ENCODE results near the gene CITED1. TPM values are rescaled to one million over a fixed set of nuclear protein-coding genes. Genes with fewer than 3 reads are reported as not detected.

Gene CITED1
- total RNA-seq, 6 experiments from 2014 or later = 0.27 to 0.55 TPM; not detected in 4

DNA sequence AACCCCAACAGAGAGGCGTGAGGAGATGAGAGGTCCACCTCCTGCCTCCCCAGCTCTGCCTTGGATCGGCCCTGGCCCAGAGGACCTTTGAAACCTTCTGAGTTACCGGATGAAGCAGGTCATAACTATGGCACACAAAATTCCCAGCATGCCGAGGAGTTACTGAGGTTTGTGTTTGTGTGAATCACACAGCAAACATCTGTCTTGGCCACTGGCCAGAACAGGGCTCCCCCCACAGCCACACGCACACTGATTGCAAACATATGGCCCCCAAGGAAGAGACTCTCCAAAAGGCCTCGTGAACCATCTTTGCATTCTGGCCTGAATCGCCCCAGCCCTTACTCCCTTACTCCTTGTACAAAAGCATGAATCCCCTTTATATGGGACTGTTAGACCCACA is 47.5 kb downstream of the CITED1 start:
- Mint-ChIP-seq H3K27me3 (ENCODE audit: insufficient read depth) (no peaks in the 10 kb centered on the region; the same call in none of the 2 replicates), H3K4me3 (peak overlapping the region; percentile 61), H3K4me1 (ENCODE audit: low read depth) (peaks cover 30% of the 10 kb centered on the region), H3K27ac (peak overlapping the region; percentile 92), H3K36me3 (ENCODE audit: low read depth) (peaks cover 5% of the 10 kb centered on the region), H3K9me3 (no peaks in the 10 kb centered on the region)
- DNase-seq = peak; percentile 77
- TF ChIP-seq, protein P1, sequence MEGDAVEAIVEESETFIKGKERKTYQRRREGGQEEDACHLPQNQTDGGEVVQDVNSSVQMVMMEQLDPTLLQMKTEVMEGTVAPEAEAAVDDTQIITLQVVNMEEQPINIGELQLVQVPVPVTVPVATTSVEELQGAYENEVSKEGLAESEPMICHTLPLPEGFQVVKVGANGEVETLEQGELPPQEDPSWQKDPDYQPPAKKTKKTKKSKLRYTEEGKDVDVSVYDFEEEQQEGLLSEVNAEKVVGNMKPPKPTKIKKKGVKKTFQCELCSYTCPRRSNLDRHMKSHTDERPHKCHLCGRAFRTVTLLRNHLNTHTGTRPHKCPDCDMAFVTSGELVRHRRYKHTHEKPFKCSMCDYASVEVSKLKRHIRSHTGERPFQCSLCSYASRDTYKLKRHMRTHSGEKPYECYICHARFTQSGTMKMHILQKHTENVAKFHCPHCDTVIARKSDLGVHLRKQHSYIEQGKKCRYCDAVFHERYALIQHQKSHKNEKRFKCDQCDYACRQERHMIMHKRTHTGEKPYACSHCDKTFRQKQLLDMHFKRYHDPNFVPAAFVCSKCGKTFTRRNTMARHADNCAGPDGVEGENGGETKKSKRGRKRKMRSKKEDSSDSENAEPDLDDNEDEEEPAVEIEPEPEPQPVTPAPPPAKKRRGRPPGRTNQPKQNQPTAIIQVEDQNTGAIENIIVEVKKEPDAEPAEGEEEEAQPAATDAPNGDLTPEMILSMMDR (IDR thresholded peaks at IDR 0.05) = no peak

DNA sequence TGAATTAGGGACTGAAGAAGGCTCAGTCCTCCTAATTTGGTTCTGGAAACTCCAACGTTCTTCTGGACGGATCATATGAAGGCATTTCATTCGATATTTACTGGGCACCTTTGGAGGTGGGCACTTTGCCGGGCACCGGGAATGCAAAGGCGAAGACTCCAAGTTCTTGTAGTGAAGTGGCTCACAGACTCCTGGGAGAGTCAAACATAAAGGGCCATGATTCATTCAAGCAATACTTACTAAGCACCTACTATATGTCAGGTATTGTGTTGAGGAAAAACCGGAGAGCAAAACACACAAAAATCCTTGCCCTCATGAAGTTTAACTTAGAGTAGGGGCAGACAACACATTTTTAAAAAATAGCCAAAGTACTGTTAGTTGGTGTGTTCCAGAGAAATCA is 49.9 kb downstream of the CITED1 start:
- peaks cover 30% of the 10 kb centered on the region for H3K4me1 Mint-ChIP-seq (ENCODE audit: low read depth)

DNA sequence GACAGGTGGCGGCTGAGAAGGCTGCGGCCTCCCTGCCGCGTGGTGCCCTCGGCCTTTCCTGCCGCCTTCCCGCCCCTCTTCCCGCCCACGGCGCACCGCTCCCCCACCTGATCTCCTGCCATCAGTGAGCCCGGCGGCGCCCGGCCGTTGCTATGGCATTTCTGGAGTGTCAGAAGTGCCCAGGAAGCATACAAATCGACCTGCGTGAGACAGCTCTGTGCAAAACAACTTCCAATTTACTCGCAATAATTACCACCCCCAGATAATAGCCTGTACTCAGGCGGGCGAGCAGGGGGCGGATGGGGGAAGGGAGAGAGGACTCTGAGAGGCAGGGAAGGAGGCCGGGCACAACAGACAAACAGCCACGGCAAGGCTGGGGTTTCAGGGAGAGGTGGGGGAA is 50.3 kb downstream of the CITED1 start:
- no peaks in the 10 kb centered on the region for H3K9me3 Mint-ChIP-seq
- H3K4me3 Mint-ChIP-seq = peak overlapping the region; percentile 46; the same call in 1 of the 2 replicates
- peaks cover 30% of the 10 kb centered on the region for H3K4me1 Mint-ChIP-seq (ENCODE audit: low read depth)
- peaks cover 5% of the 10 kb centered on the region for H3K36me3 Mint-ChIP-seq (ENCODE audit: low read depth)
- DNase-seq = no peak
- no peak overlapping the region for H3K27ac Mint-ChIP-seq
- TF ChIP-seq, protein P1 (IDR thresholded peaks at IDR 0.05) = no peak
- H3K27me3 Mint-ChIP-seq (ENCODE audit: insufficient read depth) = no peaks in the 10 kb centered on the region; the same call in 1 of the 2 replicates

More for the DNA sequence above, 49.9 kb downstream of the CITED1 start:
- no peaks in the 10 kb centered on the region for H3K9me3 Mint-ChIP-seq
- H3K4me3 Mint-ChIP-seq = no peak overlapping the region
- DNase-seq = no peak
- H3K27me3 Mint-ChIP-seq (ENCODE audit: insufficient read depth) = no peaks in the 10 kb centered on the region; the same call in 1 of the 2 replicates
- TF ChIP-seq, protein P1 (IDR thresholded peaks at IDR 0.05) = no peak
- no peak overlapping the region for H3K27ac Mint-ChIP-seq
- peaks cover 5% of the 10 kb centered on the region for H3K36me3 Mint-ChIP-seq (ENCODE audit: low read depth)

DNA sequence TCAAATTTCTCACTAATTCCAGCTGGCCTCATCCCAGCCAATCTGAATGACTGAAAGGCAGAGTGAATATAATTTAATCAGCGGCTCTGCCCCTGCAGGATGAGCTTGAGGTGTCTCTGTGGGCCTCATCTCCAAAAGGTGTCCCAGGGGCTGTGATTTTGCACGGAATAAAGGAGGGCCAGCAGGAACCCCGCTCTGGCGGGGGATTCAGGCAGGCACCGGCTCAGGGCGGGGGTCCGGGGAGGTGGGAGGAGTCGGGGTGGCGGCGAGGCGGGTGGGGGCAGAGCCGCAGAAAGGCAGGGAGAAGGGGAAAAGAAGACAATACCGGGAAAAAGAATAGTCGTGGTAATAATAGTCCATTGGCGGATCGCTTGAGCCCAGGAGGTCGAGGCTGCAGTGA is 50.9 kb downstream of the CITED1 start:
- Mint-ChIP-seq H3K36me3 (ENCODE audit: low read depth) (peaks cover 5% of the 10 kb centered on the region), H3K4me3 (no peak overlapping the region), H3K27ac (no peak overlapping the region), H3K27me3 (ENCODE audit: insufficient read depth) (no peaks in the 10 kb centered on the region; the same call in 1 of the 2 replicates), H3K9me3 (no peaks in the 10 kb centered on the region), H3K4me1 (ENCODE audit: low read depth) (peaks cover 30% of the 10 kb centered on the region)
- TF ChIP-seq, protein P1 (IDR thresholded peaks at IDR 0.05) = no peak
- no peak for DNase-seq

DNA sequence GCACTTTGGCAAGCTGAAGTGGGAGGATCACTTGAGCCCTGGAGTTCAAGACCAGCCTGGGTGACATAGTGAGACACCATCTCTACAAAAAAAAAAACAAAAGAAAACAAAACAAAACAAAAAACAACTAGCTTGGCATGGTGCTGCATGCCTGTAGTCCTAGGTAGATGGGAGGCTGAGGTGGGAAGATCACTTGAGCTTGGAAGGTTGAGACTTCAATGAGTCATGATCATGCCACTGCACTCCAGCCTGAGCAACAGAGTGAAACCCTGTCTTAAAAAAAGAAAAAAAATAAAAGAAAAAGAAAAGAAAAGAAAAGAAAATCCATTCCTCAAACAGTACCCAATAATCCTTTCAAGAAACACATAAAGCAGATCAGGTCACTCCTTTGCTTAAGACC is 52.0 kb downstream of the CITED1 start:
- no peak for DNase-seq
- Mint-ChIP-seq H3K27me3 (ENCODE audit: insufficient read depth) (no peaks in the 10 kb centered on the region; the same call in 1 of the 2 replicates), H3K4me3 (no peak overlapping the region), H3K4me1 (ENCODE audit: low read depth) (peaks cover 30% of the 10 kb centered on the region), H3K27ac (no peak overlapping the region), H3K9me3 (no peaks in the 10 kb centered on the region), H3K36me3 (ENCODE audit: low read depth) (peaks cover 5% of the 10 kb centered on the region)
- TF ChIP-seq, protein P1 (IDR thresholded peaks at IDR 0.05) = no peak

Other genes with a start within 250 kb of the CITED1 start
- gene RTL5, start 174.0 kb downstream of the CITED1 start, total RNA-seq (2021; fragmentation: NEBNext Ultra II Directional; extraction: Animal tissue kit (Norgen Biotek cat#: 25700)) = 1 to 10 TPM; 1.5 to 2.0 (median 1.9) TPM
- 1 to 10 TPM; 3.0 to 6.7 (median 4.4) TPM for gene PIN4, start 124.2 kb downstream of the CITED1 start, total RNA-seq (2021; fragmentation: NEBNext Ultra II Directional; extraction: Animal tissue kit (Norgen Biotek cat#: 25700))
- 1 to 10 TPM; 3.1 to 7.2 (median 6.6) TPM for gene ERCC6L, start 66.9 kb downstream of the CITED1 start, total RNA-seq (2021; fragmentation: NEBNext Ultra II Directional; extraction: Animal tissue kit (Norgen Biotek cat#: 25700))
- 100 to 1,000 TPM; 572 to 721 (median 650) TPM for gene RPS4X, start 28.7 kb downstream of the CITED1 start, total RNA-seq (2021; fragmentation: NEBNext Ultra II Directional; extraction: Animal tissue kit (Norgen Biotek cat#: 25700))

Measured in HFFc6 (cell line).